ENCODE measurements around the gene PRR5L.

Gene PRR5L

DNA sequence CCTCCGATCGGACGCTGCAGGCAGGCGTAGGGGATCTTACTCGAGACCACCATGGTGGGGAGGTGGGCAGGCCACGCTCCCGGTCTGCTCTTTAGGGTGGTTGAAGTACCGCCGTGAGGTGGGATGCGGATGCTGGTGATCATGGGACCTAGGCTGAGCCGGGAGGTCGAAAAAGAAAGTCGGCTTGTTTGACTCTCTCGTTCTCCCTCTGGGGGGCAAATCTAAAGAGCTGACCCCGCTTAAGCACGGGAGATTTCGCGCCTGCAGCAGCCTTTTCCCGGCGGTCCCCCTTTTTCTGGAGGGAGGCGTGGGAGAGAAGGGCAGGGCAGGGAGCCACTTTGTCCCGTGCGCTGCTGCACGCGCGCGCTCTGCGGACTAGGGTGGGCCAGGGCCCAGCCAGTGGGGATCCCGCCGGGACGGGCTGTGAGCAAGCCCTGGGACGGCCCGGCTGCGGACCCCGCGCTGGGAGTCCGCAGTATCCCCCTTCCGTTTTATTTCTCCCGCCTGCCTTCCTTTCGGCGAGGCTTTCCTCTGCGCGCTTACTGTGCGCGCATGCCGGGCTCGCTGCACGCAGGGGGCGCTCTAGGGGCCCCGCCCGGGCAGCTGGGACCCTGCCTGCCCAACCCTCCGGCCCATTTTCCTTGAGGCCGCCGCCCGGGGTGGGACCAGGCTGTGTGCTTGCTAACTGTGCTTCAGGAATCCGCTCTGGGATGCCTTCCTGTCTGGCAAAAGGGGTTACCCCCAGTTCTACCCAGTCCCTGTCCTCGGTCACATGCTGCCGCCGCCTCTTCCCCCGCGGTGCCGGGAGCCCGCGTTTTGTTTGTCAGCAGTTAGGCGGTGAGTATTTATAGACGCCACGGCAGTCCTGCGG lies 81.0 kb downstream of the PRR5L start:
- peak; percentile 70 for DNase-seq (ENCODE audit: low spot score)

DNA sequence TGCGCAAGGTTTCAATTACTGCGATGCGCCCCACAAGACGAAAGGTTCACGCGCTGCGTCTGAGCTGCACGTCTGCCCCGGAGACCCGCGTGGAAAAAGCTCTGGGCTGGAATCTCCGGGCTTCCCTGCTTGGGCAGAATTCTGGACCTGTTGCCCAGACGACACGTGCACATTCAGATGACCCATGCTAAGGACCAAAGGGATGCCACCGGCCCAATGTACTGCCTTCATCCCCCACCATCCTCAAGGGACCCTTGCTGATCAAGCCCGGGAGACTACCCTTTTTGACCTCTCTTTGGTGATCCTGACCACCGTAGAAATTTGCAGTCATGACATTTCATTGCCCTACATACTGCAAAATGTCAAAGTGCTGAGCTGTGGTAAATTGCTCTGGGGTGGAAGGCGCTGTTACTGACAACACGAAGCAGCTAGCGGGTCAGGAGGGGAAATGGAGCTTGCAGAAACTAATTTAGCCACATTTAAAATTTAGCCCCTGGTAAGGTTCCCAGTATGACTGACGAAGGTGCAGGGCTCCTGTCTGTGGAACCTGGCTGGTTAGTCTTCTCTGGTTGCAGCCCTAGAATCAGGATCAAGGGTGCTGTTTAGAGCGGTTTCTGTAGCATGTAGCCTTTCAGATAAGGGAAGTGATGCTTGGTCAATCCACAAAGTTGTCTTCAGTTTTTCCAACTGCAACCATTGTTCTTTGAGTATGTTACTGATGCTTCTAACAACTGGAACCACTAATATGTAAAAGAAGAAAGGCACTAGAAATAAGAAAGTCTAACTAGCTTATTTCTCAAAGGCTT lies 81.9 kb downstream of the PRR5L start:
- DNase-seq (ENCODE audit: low spot score): no peak

DNA sequence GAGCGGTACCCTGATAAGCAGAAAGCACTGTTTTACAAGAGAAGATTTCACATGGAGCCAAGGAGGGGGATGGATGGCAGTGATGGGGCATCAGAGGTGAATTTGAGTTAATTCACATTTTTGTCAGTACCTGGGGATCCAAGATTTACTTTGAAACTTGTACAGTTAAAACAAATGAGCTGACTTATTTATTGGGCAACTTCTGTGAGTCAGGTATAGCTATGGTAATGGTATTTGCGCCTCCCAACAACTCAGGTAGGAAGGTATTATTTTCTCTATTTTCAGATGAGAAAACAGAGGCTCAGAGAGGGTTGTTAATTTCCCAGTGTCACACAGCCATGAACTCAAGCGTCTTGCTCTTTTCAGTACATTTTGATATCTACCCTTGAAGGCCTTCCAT lies 83.6 kb downstream of the PRR5L start:
- no peak for DNase-seq (ENCODE audit: low spot score)

DNA sequence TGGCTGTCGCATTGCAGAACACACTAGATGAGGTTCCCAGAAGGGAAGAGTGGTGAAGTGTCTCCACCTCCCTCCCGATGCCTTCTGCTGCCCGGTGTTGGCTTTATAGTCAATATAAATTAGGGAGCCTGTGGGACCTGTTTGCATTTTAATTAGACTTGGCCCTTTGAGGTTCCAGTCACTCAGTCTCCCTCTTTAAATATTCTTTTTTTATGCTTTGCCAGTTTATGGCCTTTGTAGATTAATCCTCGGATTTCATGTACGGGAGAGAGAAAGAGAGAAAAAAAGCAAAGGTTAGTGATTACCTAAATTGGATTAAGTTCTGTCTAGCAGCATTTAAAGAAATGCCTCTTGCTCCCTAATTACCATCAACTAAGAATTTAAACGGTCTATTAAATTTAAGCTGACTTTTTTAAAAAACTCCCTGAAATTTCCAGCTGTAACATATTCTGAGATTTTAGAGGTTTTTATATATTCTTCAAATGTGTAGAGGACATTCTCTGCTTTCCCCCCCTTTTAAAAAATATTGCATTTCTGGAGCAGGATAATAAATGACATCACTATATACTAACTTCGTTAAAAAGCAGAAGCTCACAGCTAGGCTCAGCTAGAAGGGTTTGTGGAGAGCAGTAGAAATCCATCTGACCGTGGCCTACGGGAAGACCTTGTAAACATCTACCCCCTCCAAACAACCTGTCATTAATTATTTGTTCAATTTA lies 84.4 kb downstream of the PRR5L start:
- DNase-seq (ENCODE audit: low spot score): no peak

DNA sequence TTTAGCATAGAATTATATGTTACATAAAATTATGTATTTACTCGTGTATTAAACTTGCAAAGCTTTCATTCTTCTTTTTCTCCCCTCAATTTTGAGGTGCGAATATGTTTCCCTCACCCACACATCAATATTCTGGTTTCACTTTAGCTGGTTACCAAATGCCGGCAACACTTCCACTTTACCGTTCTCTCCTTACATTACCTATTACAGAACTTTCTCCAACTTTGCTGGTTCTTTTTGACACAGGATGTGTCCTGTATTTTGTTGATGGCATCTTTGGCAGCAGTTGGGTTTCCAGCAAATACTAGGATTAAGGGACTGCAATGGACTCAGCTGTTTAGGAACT lies 84.9 kb downstream of the PRR5L start:
- no peak for DNase-seq (ENCODE audit: low spot score)

DNA sequence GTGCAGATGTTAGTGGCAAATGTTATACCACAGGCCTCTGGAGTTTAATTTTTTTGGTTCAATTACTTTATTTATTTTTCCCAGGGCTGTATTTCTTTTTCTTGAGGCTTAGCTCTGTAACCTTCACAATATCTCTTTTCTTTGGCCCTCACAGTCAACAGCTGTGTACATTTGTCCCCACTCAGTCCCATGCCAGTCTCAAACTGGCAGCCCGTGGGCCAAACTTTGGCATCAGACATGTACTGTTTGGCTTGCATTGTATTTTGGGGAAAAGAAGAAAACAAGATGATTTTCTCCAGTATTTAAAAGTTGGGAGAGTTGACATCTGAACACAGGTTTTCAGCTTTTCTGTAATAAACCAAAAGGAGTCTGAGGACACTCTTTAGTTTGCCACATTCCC lies 87.1 kb downstream of the PRR5L start:
- no peak for DNase-seq (ENCODE audit: low spot score)

DNA sequence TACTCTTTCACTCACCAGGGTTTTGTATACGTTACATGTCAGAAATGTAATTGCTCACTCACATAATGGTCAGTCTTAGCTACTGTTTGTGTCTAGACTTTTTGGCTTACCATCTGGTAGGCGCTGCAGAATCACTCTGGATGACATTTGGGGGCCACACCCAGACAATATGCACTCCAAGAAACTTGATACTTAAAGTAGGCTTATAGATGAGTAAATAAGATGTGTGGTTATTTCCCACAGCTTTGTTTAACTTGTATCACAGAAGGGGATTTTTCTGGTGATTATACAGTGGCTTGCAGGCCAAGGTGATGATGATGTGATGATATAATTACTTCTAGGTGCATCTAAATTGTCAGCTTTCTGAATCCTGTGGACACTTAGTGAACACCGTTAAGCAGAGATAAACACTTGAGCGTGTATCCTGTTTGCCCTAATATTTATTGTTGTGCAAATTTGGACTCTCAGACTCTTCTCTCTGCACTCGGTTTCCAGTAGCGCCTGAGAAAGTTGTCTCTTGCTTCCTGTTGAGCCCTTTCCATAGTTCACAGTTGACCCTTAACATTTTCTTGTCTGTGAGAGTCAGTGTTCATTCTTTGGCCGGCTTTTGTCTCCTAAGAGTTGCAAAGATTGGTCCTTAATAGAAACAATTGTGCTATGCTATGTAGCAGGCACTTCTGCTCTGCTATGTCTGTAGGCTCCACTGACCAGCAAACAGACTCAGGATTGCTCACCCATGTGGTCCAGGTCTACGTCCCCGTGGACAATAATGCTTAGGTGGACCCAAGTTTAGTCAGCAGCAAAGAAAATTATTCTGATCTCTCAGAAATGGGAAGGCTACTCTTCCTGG lies 89.3 kb downstream of the PRR5L start:
- DNase-seq (ENCODE audit: low spot score): no peak

DNA sequence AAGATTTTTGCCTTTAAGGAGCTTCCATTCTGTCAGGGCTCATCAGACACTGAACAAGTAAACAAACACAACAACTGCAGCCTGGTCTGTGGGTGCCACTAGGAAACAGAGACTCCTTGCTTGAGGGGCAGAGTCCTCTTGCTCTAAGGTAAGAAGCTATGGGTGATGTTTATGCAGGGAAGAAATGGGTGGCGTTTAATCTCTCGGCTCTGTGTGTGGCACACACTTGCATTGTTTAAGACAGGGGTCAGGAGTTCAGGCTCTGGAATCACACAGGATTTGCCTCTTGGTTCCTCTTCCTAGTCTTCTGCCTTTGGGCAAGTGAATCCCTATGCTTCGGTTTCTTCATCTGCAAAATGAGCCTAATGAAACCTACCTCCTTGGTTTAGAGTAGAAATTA lies 90.3 kb downstream of the PRR5L start:
- DNase-seq (ENCODE audit: low spot score): no peak

DNA sequence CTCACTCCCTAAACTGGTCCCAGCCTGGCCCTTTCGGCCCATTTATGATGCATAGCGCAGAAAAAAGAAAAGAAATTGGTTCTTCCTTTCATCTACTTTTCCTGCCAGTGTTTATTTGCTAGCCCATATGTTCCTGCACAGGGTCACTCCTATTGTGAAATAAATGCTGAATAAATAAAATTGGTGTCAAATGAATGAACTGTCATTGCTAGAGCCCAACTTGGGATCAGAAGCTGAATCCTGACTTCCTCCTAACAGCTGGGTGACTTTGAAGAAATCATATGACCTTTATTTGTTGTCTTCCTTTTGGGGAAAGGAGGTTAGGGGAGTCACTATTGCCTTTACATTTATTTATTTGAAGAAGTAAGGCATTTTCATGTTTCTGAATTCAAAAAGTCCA lies 92.0 kb downstream of the PRR5L start:
- DNase-seq (ENCODE audit: low spot score): no peak

DNA sequence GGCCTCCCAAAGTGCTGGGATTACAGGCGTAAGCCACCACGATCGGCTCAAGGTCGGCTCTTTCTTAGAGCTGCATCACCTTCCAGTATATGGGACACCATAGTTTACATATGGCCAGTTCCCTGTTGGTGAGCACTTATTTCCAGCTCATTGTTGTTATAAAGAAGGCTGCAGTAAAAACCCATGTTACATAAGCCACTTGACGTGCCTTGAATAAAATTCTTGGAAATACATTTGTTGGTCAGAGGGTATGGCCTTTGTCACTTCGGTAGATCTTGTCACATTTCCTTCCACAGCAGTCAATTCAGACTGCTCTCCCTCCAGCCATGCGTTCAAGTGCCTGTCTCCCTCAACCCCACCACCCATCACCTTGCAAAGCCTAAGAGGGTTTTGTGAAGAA lies 92.9 kb downstream of the PRR5L start:
- DNase-seq (ENCODE audit: low spot score): no peak

DNA sequence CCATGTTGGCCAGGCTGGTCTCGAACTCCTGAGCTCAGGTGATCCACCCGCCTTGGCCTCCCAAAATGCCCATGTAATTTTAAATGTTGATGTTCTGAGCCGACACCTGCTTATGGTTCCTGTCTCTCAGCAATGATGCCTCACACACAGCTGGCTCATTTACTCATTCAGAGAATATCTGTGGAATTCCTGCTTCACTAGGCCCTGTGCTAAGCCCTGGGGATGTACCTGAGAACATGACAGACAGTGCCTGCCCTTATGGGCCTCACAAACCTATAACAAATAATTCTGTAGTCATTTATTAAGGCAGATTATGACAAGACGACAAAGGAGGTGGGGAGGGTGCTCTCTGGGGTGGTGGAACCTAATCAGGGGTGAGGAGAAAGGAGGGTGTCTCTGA lies 93.7 kb downstream of the PRR5L start:
- DNase-seq (ENCODE audit: low spot score): no peak

DNA sequence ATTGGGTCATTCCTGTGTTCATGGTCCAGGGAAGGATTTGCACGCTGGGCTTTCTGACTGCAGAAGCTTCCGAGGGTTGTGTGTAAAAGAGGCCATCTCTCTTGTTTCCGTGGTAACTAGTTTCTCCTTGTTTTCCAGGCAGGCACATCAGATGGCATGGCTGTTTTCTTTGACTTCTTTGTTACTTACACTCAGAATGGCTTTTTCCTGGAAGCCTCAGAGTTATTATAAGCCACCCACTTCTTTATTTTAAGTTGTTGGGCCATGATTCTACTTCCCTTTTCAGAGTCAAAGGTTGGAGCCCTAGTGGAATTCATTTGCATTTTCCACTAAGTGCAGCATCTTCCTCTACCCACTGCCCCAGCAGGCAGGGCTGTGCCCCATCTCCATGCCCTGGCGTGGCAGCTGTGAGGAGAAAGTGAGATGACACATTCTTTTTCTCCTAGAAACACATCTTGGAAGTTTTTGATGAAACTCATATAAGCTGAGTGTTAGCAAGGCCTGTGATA lies 94.9 kb downstream of the PRR5L start:
- no peak for DNase-seq (ENCODE audit: low spot score)

DNA sequence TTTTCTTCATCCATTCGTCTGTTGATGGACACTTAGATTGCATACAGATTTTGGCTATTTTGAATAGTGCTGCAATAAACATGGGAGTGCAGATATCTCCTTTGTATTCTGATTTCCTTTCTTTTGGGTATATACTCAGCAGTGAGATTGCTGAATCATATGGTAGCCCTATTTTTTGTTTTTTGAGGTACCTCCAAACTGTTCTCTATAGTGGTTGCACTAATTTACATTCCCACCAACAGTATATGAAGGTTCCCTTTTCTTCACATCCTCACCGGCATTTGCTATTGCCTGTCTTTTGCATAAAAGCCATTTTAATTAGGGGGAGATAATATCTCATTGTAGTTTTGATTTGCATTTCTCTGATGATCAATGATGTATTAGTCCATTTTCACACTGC lies 96.1 kb downstream of the PRR5L start:
- DNase-seq (ENCODE audit: low spot score): no peak

DNA sequence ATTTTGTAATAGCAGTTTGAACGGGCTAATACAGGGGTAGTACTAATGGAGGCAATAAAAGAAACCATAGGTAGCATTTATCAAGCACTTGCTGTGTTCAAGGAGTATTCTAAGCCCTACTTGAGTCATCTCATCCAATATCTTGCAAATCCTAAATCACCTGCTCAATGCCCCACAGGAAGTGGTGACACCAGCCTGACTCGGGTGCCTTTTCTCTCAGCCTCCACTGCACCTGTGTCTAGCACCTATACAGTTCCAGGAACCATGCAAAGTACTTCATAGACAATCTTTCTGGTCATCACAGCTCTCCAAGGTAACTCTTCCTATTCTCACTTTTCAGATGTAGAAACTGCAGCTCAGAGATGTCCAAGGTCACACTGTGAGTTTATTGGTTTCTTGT lies 98.0 kb downstream of the PRR5L start:
- no peak for DNase-seq (ENCODE audit: low spot score)

DNA sequence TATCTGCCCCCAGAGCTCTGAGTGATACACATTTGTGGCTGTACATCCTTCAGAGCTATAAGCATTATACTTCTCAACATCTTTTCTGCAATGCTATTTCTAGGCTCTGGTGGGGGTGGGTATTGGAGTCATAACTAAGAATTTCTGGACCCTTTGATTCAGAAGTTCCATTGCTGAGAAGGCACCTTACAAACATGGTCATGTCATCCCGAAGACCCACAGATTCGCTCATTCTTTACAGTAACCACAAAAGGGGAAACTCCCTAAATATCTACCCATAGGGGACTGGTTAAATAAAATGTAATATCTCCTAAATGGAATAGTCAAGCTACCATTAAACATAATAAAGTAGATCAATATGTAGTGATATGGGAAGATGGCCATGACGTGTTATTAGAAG lies 98.8 kb downstream of the PRR5L start:
- DNase-seq (ENCODE audit: low spot score): no peak

DNA sequence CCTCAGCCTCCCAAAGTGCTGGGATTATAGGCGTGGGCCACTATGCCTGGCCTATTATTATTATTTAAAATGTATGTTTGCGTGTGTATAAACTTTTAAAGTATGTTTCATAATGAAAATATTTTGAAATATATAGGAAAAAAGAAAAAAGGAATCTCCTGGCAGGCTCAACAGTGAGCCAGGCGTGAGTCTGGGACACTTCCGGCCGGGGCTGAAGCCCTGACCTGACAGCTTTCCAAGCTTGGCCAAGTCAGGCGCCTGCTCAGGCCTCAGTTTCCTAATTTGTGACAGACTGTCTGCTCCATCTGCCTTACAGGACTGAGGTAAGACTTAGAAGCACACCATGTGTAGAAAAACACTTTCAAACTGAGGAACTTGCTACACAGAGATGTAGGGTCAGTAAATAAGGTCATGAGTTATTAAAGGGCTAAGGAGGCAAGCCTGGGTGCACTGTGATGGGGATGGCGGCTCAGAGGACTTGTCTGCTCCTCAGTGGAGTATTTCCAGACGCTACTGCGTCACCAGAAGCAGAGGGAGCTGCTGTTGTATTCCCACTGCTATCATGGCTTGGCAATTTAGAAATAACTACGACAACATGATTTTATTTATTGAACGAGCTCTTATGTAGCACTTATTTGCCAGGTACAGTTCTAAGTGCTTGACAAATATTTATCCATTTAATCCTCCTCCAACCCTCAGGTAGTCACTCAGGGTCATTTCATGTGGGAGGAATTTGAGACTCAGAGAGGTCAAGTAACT lies 100.1 kb downstream of the PRR5L start:
- DNase-seq (ENCODE audit: low spot score): no peak

DNA sequence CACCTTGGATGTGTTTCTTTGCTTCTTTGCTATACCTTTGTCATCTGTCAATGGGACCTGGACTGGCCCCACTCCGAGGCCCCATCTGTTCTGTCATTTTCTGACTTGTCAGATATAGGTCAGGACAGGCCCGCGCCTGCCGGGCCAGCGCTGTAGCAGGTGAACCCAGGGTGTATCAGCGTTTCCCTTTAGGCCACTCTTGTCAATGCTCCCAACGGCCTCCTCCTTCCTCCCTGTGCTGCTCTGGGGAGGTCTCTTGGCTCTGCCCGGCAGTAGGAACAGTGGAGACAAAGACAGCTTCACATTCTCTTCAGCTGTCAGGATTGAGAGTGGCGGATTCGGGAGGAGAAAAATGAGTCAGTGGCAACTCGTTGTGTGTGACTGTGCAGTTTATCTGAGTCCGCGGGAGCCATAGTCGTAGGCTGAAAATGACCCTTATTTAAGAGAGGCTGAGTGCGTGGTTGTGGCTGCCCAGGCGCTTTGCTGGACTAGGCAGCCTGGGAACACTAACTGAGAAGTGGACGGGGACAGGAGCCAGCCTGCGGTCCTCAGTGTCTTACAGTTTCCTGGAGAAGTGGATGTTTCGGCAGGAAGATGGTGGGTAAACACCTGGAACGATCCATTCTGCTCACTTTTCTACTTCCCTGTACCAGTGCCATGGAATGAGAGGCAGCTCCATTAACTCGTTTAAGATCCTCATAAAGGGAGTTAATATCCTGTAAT lies 102.3 kb downstream of the PRR5L start:
- no peak for DNase-seq (ENCODE audit: low spot score)

DNA sequence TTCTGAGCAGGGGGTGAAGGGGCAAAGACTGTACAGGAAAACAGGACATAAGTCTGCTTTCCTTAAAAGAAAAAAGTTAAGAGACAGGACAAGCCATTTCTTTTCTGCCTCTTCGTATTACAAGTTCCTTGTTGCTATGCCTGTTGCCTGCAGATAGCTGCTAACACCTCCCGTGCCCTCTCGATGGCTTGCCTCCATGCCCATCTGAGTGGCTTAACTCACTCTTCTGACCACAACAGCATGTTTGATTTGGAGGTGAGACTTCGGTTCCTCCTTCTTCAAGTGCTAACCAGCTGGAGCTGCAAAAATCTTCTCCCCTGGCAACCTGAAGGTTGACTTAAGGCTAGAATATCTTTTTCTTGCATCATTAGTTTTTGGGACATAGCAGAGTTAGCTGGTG lies 103.1 kb downstream of the PRR5L start:
- DNase-seq (ENCODE audit: low spot score): no peak

DNA sequence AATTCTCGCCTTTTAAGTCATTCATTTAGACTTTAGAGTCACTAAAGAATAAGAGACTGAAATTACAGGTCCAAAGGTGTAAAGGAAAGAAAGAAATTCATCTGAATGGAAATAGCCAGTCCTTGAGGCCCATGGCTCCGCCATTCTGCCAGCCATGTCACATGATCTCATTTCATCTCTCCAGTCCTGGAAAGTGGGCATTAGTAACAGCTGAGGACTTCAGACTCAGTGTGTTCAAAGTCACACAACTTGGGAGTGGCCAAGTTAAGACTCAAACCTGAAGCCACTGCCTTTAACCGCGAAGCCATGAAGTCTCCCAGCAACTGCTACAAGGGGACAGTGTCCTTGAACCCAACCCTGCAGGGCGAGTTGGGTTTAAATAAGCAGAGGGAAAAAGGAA lies 103.7 kb downstream of the PRR5L start:
- DNase-seq (ENCODE audit: low spot score): no peak

DNA sequence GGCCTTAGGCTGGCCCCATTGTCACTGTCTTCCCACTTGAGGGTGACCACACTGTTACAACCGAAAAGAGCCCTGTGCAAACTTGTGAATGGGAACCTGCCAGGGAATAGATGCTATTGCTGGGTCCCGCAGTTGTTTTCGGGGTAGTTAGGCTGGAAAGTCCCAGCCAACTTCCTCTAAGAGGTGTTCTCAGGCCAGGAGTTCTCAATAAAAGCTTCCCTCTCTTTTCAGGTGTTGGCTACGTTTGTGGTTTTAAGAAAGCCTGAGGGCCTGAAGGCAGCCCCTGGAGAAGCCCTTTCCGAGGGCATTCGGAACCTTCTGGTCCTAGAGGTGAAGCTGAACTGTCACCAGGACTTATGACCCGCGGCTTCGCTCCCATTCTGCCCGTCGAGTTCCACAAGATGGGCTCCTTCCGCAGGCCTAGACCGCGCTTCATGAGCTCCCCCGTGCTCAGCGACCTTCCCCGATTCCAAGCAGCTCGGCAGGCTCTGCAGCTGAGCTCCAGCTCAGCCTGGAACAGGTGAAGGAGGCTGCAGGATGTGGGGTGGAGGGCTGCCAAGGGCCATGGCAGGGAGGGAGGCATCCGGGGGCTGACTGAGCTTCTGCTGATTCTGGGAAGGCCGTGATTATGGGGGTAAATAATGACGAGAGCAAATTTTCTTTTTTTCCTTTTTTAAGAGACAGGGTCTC lies 104.8 kb downstream of the PRR5L start:
- DNase-seq (ENCODE audit: low spot score): no peak
